Measurements from ENCODE around the gene SERINC3. TPM values are rescaled to one million over a fixed set of nuclear protein-coding genes. Genes with fewer than 3 reads are reported as not detected.
A peak's percentile ranks its signal among the peaks of the same experiment; 100 is the strongest.

The SERINC3 gene
- total RNA-seq, 1 donor from 2014 or later = 143 TPM

DNA sequence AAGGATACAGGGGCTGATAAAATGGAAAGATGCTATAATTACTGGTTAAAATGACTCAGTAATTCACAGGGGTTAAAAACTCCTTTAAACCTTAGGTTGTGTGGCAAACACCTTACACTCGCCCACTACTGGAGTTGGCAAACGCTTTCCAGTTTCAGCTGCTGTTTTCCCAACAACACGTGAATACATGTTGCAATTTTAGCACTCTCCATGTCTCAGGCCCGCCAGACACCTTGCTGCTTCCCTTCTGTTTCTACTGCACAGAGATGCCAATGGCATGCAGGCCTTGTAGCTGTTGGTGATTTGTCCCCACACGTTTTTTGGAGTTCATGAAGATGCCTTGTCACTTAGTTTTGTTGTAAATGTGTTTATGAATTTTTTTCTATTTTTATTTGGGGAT, 51.5 kb downstream of the SERINC3 start:
- Histone ChIP-seq H3K9me3 (no peaks in the 10 kb centered on the region), H3K4me1 (peaks cover 2% of the 10 kb centered on the region), H3K27ac (no peak overlapping the region), H3K4me3 (no peak overlapping the region), H3K27me3 (no peaks in the 10 kb centered on the region), H3K36me3 (no peaks in the 10 kb centered on the region)
- no peak for DNase-seq
- intact Hi-C loops (cut with DNase I) = no loop called here
- ATAC-seq = no peak
- TF ChIP-seq, protein P1, sequence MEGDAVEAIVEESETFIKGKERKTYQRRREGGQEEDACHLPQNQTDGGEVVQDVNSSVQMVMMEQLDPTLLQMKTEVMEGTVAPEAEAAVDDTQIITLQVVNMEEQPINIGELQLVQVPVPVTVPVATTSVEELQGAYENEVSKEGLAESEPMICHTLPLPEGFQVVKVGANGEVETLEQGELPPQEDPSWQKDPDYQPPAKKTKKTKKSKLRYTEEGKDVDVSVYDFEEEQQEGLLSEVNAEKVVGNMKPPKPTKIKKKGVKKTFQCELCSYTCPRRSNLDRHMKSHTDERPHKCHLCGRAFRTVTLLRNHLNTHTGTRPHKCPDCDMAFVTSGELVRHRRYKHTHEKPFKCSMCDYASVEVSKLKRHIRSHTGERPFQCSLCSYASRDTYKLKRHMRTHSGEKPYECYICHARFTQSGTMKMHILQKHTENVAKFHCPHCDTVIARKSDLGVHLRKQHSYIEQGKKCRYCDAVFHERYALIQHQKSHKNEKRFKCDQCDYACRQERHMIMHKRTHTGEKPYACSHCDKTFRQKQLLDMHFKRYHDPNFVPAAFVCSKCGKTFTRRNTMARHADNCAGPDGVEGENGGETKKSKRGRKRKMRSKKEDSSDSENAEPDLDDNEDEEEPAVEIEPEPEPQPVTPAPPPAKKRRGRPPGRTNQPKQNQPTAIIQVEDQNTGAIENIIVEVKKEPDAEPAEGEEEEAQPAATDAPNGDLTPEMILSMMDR (IDR thresholded peaks at IDR 0.05) = no peak

DNA sequence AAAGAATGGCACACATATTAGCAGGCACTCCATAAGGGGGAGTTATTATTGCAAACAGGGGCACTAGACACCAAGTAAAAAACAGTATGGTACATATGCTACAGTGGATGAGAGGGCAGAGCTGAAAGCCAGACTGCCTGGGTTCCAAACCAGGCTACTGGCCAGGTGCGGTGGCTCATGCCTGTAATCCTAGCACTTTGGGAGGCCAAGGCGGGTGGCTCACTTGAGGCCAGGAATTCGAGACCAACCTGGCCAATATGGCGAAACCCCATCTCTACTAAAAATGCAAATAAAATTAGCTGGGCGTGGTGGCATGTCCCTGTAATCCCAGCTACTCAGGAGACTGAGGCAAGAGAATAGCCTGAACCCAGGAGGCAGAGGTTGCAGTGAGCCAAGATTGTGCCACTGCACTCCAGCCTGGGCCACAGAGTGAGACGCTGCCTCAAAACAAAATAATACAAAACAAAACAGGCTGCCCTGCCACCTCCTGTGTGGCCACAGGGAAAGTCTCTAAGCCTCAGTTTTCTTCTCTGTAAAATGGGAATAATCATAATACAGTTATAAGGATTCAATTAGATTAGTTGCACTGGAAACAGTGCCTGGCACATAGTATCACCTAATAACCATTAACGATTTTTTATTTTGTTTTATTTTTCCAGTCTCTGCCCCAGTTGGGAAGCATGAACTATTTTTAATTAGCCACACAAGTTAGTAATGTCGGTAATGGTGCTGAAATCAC, 53.7 kb downstream of the SERINC3 start:
- no peak overlapping the region for H3K27ac ChIP-seq
- intact Hi-C loops (cut with DNase I) = loop anchor here (10.0 kb wide), 1 partner anchor 73 kb away; no protein-coding TSS in a partner anchor
- ATAC-seq (no peak), DNase-seq (no peak)
- TF ChIP-seq, protein P1 (IDR thresholded peaks at IDR 0.05) = no peak
- H3K36me3 ChIP-seq = no peaks in the 10 kb centered on the region
- H3K4me3 ChIP-seq = no peak overlapping the region
- H3K9me3 ChIP-seq = no peaks in the 10 kb centered on the region
- no peaks in the 10 kb centered on the region for H3K4me1 ChIP-seq
- no peaks in the 10 kb centered on the region for H3K27me3 ChIP-seq

DNA sequence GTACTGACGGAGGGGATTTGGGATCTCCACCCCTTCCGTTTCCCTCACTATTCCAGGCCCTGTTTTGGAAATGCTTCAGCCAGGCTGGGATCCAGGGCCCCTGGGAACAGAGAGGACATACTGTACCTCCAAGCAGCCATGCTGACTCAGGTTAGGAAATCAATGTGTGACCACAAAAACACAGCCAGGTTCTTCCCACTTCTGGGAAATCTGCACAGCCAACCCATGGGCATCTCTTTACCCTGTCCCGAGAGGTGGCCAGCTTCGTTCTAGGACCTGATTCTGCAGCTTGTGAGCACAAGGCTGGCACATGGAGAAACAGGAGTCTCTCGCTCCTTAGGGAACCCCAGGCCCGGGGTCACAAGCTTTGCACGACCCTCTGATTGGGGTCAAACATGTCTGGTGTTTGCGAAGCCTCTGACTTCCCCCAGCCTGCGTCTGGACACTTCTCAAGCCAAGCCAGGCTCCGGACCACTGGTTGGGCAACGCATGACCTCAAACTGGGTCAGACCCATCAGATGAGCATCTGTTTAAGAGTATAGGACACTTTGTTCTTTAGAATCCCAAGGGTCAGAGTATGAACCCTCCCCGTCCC, 54.5 kb downstream of the SERINC3 start:
- Histone ChIP-seq H3K4me1 (no peaks in the 10 kb centered on the region), H3K27ac (no peak overlapping the region), H3K9me3 (no peaks in the 10 kb centered on the region), H3K36me3 (no peaks in the 10 kb centered on the region), H3K4me3 (no peak overlapping the region), H3K27me3 (no peaks in the 10 kb centered on the region)
- intact Hi-C loops (cut with DNase I) = loop anchor here (10.0 kb wide), 1 partner anchor 73 kb away; no protein-coding TSS in a partner anchor
- TF ChIP-seq, protein P1 (IDR thresholded peaks at IDR 0.05) = no peak
- no peak for DNase-seq
- ATAC-seq = peak; percentile 46

DNA sequence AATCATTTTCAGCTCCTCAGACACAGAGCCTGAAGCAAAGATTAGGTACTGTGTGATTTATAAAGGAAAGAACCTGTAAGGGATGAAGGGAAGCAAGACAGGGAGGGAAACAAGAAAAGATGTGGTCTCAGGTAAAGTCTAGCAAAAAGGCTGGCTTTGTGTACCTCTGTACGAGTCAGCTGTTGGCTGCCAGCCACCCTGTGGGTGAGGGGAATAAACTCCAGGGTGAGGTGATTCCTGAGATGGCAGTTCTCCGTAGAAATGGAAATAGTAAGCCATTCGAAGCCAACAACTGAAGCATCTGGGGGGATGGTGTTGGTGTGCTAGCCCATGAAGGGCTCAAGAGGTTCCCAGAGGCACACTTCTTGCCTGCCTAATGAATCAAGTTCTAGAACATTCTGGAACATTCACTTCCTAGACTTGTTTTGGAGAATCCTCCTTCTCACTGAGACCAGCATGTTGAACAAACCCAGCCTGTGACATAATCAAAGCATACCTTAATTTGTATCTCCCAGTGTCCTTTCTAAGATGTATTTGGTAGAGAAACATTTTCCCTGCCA, 56.8 kb downstream of the SERINC3 start:
- no peaks in the 10 kb centered on the region for H3K27me3 ChIP-seq
- ATAC-seq (no peak), DNase-seq (no peak)
- no peaks in the 10 kb centered on the region for H3K9me3 ChIP-seq
- no peaks in the 10 kb centered on the region for H3K4me1 ChIP-seq
- TF ChIP-seq, protein P1 (IDR thresholded peaks at IDR 0.05) = no peak
- H3K27ac ChIP-seq = no peak overlapping the region
- intact Hi-C loops (cut with DNase I) = loop anchor here (10.0 kb wide), 1 partner anchor 70 kb away; no protein-coding TSS in a partner anchor
- H3K36me3 ChIP-seq = no peaks in the 10 kb centered on the region
- no peak overlapping the region for H3K4me3 ChIP-seq

DNA sequence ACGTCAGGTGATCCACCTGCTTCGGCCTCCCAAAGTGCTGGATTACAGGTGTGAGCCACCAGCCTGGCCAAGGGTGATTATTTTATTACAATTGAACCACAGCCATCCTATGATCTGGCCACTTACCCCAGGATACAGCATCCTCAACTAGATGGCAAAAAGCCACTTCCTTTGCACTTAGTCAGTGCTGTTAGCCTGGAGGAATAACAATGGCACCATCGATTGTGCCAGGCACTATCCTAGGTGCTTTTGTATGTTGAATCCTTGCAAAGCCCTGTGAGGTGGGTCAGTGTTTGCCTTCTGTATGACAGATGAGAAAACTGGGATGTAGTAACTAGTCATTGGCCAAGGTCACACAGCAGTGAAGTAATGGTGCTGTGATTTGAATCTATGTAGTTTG, 57.4 kb downstream of the SERINC3 start:
- Histone ChIP-seq H3K36me3 (no peaks in the 10 kb centered on the region), H3K27ac (no peak overlapping the region), H3K27me3 (no peaks in the 10 kb centered on the region), H3K9me3 (no peaks in the 10 kb centered on the region), H3K4me3 (no peak overlapping the region), H3K4me1 (no peaks in the 10 kb centered on the region)
- DNase-seq (no peak), ATAC-seq (no peak)
- TF ChIP-seq, protein P1 (IDR thresholded peaks at IDR 0.05) = no peak
- intact Hi-C loops (cut with DNase I) = loop anchor here (10.0 kb wide), 1 partner anchor 70 kb away; no protein-coding TSS in a partner anchor
